ENCODE measurements around the gene APC. TPM values are rescaled to one million over a fixed set of nuclear protein-coding genes. Genes with fewer than 3 reads are reported as not detected.

The APC gene
- total and polyA plus RNA-seq, 3 donors from 2014 or later, result 7.1 to 58.8 (median 39.4) TPM

- DNase-seq, result no peak
- intact Hi-C loops (cut with DNase I; ENCODE audit: low total_unique reads), result no loop called here
- WGBS, 2 donors, result 67 to 81% methylated on average over 3 of the region's 3 CpGs
- Histone ChIP-seq H3K27ac (no peak overlapping the region), H3K4me1 (no peaks in the 10 kb centered on the region), H3K4me3 (no peak overlapping the region), H3K27me3 (no peaks in the 10 kb centered on the region), H3K9me3 (no peaks in the 10 kb centered on the region), H3K36me3 (ENCODE audit: low read depth, missing control alignments) (no peaks in the 10 kb centered on the region)
- TF ChIP-seq, protein P1, sequence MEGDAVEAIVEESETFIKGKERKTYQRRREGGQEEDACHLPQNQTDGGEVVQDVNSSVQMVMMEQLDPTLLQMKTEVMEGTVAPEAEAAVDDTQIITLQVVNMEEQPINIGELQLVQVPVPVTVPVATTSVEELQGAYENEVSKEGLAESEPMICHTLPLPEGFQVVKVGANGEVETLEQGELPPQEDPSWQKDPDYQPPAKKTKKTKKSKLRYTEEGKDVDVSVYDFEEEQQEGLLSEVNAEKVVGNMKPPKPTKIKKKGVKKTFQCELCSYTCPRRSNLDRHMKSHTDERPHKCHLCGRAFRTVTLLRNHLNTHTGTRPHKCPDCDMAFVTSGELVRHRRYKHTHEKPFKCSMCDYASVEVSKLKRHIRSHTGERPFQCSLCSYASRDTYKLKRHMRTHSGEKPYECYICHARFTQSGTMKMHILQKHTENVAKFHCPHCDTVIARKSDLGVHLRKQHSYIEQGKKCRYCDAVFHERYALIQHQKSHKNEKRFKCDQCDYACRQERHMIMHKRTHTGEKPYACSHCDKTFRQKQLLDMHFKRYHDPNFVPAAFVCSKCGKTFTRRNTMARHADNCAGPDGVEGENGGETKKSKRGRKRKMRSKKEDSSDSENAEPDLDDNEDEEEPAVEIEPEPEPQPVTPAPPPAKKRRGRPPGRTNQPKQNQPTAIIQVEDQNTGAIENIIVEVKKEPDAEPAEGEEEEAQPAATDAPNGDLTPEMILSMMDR (IDR thresholded peaks at IDR 0.05), result no peak
- TF ChIP-seq POLR2A (IDR thresholded peaks at IDR 0.05), result no peak
These were observed 57.7 kb downstream of the APC start for GRCh38 chr5:112795342-112795741.

DNA sequence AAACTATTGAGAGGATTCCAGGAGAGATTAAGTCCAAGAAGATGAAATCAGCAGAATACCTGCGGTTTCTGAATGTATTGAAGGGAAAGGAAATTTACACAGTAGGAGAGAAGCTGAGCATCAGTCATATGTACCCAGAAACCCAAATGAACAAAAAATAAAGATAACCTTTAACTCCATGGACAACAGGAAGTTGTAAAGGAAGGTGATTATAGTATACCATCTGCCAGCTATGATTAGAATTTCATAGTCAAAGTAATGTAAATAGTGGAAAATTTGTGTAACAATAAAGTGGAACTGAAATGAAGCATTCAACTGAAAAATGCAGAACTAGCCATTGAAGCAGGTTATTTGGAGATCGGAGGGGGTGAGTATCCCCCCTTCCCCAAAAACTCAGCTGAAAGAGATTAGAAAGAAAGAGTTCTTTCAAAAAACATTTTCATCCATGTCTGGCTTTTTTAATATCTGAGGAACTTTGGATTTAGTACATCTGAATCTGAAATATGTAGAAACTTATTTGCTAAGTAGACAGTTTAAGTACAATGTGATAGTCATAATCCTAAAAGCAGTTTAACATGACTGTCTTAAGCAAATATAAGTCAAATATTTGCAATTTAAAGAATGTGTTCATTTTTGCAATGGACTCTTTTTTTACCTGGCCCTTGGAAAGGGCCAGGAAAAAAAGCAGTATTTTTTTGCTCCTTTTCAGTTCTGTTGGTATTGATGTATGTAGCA, 58.4 kb downstream of the APC start:
- DNase-seq, result no peak
- intact Hi-C loops (cut with DNase I; ENCODE audit: low total_unique reads), result no loop called here
- Histone ChIP-seq H3K9me3 (no peaks in the 10 kb centered on the region), H3K27me3 (no peaks in the 10 kb centered on the region), H3K27ac (no peak overlapping the region), H3K4me1 (no peaks in the 10 kb centered on the region), H3K4me3 (no peak overlapping the region), H3K36me3 (ENCODE audit: low read depth, missing control alignments) (no peaks in the 10 kb centered on the region)
- 76 to 85% methylated on average over 2 of the region's 2 CpGs for WGBS, 2 donors
- TF ChIP-seq, protein P1 (IDR thresholded peaks at IDR 0.05), result no peak
- no peak for TF ChIP-seq POLR2A (IDR thresholded peaks at IDR 0.05)

- Histone ChIP-seq H3K4me1 (no peaks in the 10 kb centered on the region), H3K9me3 (no peaks in the 10 kb centered on the region), H3K27me3 (no peaks in the 10 kb centered on the region), H3K4me3 (no peak overlapping the region), H3K36me3 (ENCODE audit: low read depth, missing control alignments) (no peaks in the 10 kb centered on the region), H3K27ac (no peak overlapping the region)
- TF ChIP-seq, protein P1 (IDR thresholded peaks at IDR 0.05), result no peak
- no peak for TF ChIP-seq POLR2A (IDR thresholded peaks at IDR 0.05)
- intact Hi-C loops (cut with DNase I; ENCODE audit: low total_unique reads), result no loop called here
- 90 to 95% methylated on average over 3 of the region's 3 CpGs for WGBS, 2 donors
- DNase-seq, result no peak
These were observed 62.0 kb downstream of the APC start for GRCh38 chr5:112799661-112800060.

DNA sequence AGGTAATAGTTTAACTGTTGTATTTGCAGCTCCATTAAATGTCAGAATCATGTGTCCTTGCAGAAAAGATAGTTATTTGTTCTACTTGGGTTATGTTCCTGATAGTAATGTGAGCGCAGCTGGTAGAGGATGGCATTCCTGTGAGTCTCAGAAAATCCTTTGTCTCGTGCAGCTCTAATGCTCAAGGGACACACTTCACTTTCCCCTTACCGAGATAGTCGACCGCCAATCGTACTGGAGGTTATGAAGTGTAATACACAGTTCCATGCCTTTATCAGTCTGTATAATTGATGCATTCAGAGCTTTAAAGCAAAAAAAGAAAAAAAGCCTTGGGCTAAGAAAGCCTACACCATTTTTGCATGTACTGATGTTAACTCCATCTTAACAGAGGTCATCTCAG, 63.2 kb downstream of the APC start:
- H3K27me3 ChIP-seq, result no peaks in the 10 kb centered on the region
- intact Hi-C loops (cut with DNase I; ENCODE audit: low total_unique reads), result no loop called here
- no peaks in the 10 kb centered on the region for H3K36me3 ChIP-seq (ENCODE audit: low read depth, missing control alignments)
- H3K27ac ChIP-seq, result no peak overlapping the region
- H3K4me3 ChIP-seq, result no peak overlapping the region
- 70 to 82% methylated on average over 6 of the region's 6 CpGs for WGBS, 2 donors
- TF ChIP-seq POLR2A (IDR thresholded peaks at IDR 0.05), result no peak
- TF ChIP-seq, protein P1 (IDR thresholded peaks at IDR 0.05), result no peak
- no peak for DNase-seq
- H3K9me3 ChIP-seq, result no peaks in the 10 kb centered on the region
- no peaks in the 10 kb centered on the region for H3K4me1 ChIP-seq

DNA sequence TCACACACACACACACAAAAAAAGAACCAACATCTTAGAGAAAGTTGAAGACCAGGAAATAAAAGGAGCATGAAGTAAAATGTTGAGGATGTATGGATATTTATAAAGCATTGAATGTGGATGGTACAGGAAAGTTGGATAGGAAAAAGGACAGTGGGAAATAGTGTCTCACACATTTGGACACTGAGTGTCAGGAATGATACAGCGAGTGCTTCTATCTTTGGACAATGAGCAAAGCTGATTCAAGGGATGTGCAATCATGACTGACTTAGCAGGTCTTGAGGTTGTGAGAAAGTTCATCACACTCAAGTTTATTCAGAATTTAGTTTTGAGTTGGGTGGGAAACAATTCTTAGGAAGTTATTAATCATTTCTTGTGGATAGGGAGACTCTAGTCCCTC, 73.3 kb downstream of the APC start:
- Histone ChIP-seq H3K27ac (no peak overlapping the region), H3K9me3 (no peaks in the 10 kb centered on the region), H3K4me3 (no peak overlapping the region), H3K36me3 (ENCODE audit: low read depth, missing control alignments) (no peaks in the 10 kb centered on the region), H3K27me3 (no peaks in the 10 kb centered on the region), H3K4me1 (no peaks in the 10 kb centered on the region)
- intact Hi-C loops (cut with DNase I; ENCODE audit: low total_unique reads), result no loop called here
- TF ChIP-seq, protein P1 (IDR thresholded peaks at IDR 0.05), result no peak
- TF ChIP-seq POLR2A (IDR thresholded peaks at IDR 0.05), result no peak
- 97 to 100% methylated on average over 1 of the region's 1 CpG for WGBS, 2 donors
- DNase-seq, result no peak

All from testis (tissue), 3 donors.